GM10248 (cell line): ENCODE data around the gene B4GALNT3.

ENCODE experiments used
- CTCF ChIA-PET: fragments of 300-600 bp; sonication (Branson Sonifier 250); formaldehyde crosslinking; extraction: SDS; loops from one replicate; lab custom pipeline; 2021; ENCODE audit warnings: antibody characterized with exemption; lab: Yijun Ruan, JAX
- POLR2A ChIA-PET: fragments of 350-650 bp; sonication (Branson Sonifier 250); formaldehyde crosslinking; extraction: SDS; loops from one replicate; lab custom pipeline; 2020; ENCODE audit warnings: antibody characterized with exemption; lab: Yijun Ruan, JAX
- DNase-seq: peaks from one replicate; pipeline ENCODE4 v3.0.0; 2012; ENCODE audit errors: extremely low spot score
- TF ChIP-seq, protein P1 (sequence below): IDR thresholded peaks from 2 replicates; pipeline ENCODE4 v1.5.1; 2012; ENCODE audit warnings: mild to moderate bottlenecking, low read depth; ENCODE audit errors: extremely low read depth, missing control alignments, control extremely low read depth

The B4GALNT3 gene

DNA sequence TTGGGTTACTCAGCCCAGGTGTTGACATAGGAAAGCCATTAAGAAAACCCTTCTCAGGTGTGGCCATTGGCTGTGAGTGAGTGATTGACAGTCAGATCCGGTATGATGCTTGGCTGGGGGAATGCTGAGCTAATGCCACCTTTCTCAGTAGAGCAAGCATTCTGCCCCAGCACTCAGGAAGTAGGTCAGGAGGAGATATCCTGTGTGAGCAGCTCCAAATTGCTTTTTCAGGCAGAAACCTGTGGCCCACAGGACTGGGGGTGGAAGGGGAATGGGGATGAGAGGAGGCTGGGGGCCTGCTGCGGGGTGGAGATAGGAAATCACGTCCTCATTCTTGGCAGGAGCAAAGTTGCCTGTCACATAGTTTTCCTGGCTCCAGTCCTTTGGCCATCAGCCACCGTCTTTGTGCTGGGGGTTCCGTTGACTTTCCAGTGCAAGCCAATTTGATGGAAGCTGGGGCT lies 147.8 kb downstream of the B4GALNT3 start:
- ChIA-PET POLR2A (no interaction called here), CTCF (interaction anchor here (1.3 to 1.8 kb wide), 6 partner anchors 10 to 215 kb away, joined by 3 to 9 read pairs (median 4); no protein-coding TSS in a partner anchor)
- TF ChIP-seq, protein P1, sequence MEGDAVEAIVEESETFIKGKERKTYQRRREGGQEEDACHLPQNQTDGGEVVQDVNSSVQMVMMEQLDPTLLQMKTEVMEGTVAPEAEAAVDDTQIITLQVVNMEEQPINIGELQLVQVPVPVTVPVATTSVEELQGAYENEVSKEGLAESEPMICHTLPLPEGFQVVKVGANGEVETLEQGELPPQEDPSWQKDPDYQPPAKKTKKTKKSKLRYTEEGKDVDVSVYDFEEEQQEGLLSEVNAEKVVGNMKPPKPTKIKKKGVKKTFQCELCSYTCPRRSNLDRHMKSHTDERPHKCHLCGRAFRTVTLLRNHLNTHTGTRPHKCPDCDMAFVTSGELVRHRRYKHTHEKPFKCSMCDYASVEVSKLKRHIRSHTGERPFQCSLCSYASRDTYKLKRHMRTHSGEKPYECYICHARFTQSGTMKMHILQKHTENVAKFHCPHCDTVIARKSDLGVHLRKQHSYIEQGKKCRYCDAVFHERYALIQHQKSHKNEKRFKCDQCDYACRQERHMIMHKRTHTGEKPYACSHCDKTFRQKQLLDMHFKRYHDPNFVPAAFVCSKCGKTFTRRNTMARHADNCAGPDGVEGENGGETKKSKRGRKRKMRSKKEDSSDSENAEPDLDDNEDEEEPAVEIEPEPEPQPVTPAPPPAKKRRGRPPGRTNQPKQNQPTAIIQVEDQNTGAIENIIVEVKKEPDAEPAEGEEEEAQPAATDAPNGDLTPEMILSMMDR: no peak
- DNase-seq: no peak

DNA sequence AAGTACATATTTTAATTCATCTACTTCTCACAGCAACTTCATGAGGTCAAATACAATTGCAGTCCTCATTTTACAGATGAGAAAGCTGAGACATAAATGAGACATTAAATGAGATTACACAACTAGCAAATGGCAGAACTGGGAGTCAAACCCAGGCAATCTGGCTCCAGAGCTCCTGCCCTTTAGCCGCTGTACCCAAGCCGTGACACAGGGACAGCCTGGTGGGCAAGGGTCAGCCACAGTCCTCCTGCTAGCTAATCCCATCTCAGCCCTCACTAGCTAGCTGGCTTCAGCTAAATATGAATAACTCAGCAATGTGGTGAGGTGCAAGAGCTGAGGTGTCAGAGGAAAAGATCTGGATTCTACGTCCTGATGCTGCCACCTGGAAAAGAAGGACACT lies 148.7 kb downstream of the B4GALNT3 start:
- TF ChIP-seq, protein P1: no peak
- ChIA-PET CTCF (interaction anchor here (1.3 to 1.8 kb wide), 5 partner anchors 11 to 214 kb away, joined by 3 to 9 read pairs (median 4); no protein-coding TSS in a partner anchor), POLR2A (no interaction called here)
- no peak for DNase-seq

DNA sequence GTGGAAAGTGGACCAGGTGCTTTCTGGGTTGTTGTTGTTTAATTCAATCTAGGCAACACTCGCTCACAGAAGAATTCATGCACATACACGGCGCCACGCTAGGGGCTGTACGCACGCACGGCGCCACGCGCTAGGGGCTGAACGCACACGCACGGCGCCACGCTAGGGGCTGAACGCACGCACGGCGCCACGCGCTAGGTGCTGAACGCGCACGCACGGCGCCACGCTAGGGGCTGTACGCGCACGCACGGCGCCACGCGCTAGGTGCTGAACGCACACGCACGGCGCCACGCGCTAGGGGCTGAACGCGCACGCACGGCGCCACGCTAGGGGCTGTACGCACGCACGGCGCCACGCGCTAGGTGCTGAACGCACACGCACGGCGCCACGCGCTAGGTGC lies 149.2 kb downstream of the B4GALNT3 start:
- CTCF ChIA-PET: interaction anchor here (1.3 to 1.9 kb wide), 6 partner anchors 11 to 142 kb away, joined by 3 to 9 read pairs (median 5); no protein-coding TSS in a partner anchor
- POLR2A ChIA-PET: no interaction called here

DNA sequence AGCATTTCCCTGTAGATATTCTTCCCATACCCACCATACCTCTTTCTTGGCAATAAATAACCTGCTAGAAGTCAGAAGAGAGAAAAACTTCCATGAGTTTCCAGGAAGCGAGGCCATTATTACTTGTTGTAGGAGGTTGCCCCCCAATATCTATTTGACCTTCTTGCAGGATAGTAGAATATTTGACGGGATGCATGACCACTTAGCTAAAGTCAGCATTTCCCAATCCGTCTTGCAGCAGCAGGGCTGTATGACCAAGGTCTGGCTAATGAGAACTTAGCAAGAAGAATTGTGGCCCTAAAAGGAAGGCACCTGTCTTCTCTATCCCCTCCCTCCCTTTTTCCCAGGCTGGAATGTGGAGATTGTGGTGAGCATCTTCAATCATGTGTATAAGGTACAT lies 152.0 kb downstream of the B4GALNT3 start:
- ChIA-PET CTCF (interaction anchor here (0.9 to 1.7 kb wide), 4 partner anchors 13 to 338 kb away, joined by 3 to 4 read pairs (median 3); partner anchors contain the start of gene RAD52), POLR2A (no interaction called here)
- TF ChIP-seq, protein P1: no peak
- no peak for DNase-seq

More for the DNA sequence above, 149.2 kb downstream of the B4GALNT3 start:
- DNase-seq: no peak
- TF ChIP-seq, protein P1: no peak

DNA sequence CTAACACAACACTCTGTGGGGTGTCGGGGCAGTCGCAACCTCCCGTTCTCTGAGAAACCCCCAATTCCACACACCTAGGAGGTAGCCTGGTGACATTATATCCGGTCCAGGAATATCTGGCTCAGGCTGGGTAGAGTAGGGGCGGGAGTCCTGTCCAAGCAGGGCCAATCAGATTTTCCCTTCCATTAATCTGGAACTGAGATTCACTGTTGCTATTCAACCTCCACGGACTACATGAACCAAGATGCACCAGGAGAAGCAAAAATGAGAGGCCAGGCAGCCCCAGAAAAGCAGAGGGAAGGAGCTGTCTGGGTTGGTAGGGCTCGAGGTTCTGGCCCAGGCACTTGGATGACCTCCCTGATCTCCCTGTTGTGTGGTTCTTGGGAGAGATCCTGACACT lies 152.6 kb downstream of the B4GALNT3 start:
- CTCF ChIA-PET: interaction anchor here (1.2 to 1.7 kb wide), 3 partner anchors 13 to 337 kb away, joined by 3 to 4 read pairs (median 3); partner anchors contain the start of gene RAD52
- TF ChIP-seq, protein P1: no peak
- DNase-seq: no peak
- POLR2A ChIA-PET: no interaction called here

DNA sequence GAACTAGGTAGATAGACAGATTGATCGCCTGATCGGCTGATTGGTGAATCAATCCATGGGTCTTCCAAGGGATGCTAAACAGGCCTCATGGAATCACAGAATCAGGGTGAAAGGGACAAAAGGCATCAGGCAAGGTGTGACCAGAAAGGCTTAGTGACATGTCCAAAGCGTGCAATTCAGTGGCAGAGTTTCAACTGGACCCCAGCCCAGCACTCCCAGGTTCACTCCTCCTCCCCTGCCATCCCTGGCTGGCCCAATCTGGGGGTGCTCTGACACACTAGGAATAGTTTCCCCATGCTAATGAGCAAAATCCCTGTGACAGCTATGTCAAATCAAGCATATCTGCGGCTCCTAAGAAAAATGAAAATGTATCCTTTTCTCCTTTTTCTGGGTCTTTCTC lies 153.1 kb downstream of the B4GALNT3 start:
- ChIA-PET CTCF (interaction anchor here (1.7 to 4.0 kb wide), 2 partner anchors 55 to 140 kb away, joined by 4 to 52 read pairs; partner anchors contain the start of gene WNK1), POLR2A (no interaction called here)

More for the DNA sequence above, 153.1 kb downstream of the B4GALNT3 start:
- DNase-seq: no peak
- TF ChIP-seq, protein P1: no peak
